Measurements from ENCODE around the gene OAF. TPM values are rescaled to one million over a fixed set of nuclear protein-coding genes. Genes with fewer than 3 reads are reported as not detected.
"Not testable (repeated sequence)": the region's sequence is repeated elsewhere in the genome, so short reads cannot be mapped to it uniquely, and the experiment has no call there.

Gene OAF
- total and polyA plus RNA-seq, 4 donors: 15.0 to 151 (median 82.0) TPM

GRCh38 chr11:120248551-120249278, 37.9 kb downstream of the OAF start:
- no peak overlapping the region for H3K4me3 ChIP-seq (ENCODE audit: low read depth in 1 of 3, low read length in 3 of 3)
- H3K27me3 ChIP-seq (ENCODE audit: control insufficient read depth in 4 of 4, insufficient read depth in 4 of 4, low read length in 3 of 4): peaks cover 0 to 2% (median 0%) of the 10 kb centered on the region in 4 donors
- 68% methylated on average over 9 of the region's 9 CpGs for WGBS
- DNase-seq (ENCODE audit: low spot score): no peak
- H3K9me3 ChIP-seq (ENCODE audit: control insufficient read depth in 4 of 4, low read length in 3 of 4): no peaks in the 10 kb centered on the region
- no peaks in the 10 kb centered on the region for H3K36me3 ChIP-seq (ENCODE audit: control insufficient read depth in 4 of 4, insufficient read depth in 3 of 4, low read depth in 1 of 4, low read length in 3 of 4)
- no peak overlapping the region for H3K9ac ChIP-seq (ENCODE audit: low read depth in 1 of 2, low read length in 2 of 2)
- TF ChIP-seq TAF1 (conservative IDR thresholded peaks at IDR 0.05) (no peak), YY1 (IDR thresholded peaks at IDR 0.05) (no peak), EGR1 (IDR thresholded peaks at IDR 0.05; ENCODE audit: low read depth in 2 of 2) (no peak)
- no peak overlapping the region for H3K27ac ChIP-seq (ENCODE audit: low read depth in 1 of 2, low read length in 2 of 2)
- H3K4me1 ChIP-seq (ENCODE audit: control insufficient read depth in 4 of 4, insufficient read depth in 4 of 4, low read length in 3 of 4): no peaks in the 10 kb centered on the region

DNA sequence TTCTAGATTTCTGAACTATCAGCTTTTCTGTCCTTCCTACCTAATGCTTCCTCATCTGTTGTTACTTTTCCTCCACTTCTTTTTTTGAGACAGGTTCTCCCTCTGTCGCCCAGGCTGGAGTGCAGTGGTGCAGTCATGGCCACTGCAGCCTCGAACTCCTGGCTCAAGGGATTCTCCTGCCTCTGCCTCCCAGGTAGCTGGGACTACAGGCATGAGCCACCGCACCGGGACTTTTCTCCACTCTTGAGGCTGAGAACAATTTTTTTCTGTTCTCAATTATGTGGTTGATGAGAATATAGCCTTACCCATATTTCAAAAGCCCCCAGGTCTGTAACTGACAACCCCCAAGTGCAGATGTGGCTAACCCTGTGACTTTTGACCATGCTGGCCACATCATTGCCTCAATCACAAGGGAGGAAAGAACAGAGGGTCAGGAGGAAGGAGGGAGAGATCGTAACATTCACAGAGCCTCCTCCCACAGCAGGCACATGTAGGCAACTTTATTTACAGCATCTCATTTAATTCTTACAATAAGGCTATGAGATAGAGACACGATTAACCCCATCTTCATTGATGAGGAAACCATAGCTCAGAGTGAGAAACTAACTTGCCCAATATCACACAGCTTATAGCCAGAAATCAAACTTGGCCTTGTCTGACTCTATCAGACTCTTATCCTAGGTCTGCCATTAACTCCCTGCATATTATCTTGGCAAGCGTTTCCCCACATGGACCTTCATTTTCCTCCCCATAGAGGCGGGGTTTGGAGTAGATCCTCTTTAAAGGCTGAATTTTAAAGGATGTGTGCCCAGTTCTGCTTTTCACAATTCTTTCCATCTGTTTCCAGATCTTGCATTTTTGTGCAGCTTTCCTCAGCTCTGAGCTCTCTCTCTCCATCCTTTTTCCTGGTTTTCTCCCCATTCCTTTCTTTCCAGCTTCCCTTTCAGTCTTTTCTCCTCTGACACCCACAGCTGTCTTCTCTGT, 38.7 kb downstream of the OAF start:
- H3K27me3 ChIP-seq (ENCODE audit: control insufficient read depth in 4 of 4, insufficient read depth in 4 of 4, low read length in 3 of 4): peaks cover 0 to 2% (median under 1%) of the 10 kb centered on the region in 4 donors
- DNase-seq (ENCODE audit: low spot score): no peak
- H3K9ac ChIP-seq (ENCODE audit: low read depth in 1 of 2, low read length in 2 of 2): no peak overlapping the region
- H3K9me3 ChIP-seq (ENCODE audit: control insufficient read depth in 4 of 4, low read length in 3 of 4): no peaks in the 10 kb centered on the region
- 80% methylated on average over 8 of the region's 8 CpGs for WGBS
- H3K4me3 ChIP-seq (ENCODE audit: low read depth in 1 of 3, low read length in 3 of 3): no peak overlapping the region
- H3K4me1 ChIP-seq (ENCODE audit: control insufficient read depth in 4 of 4, insufficient read depth in 4 of 4, low read length in 3 of 4): no peaks in the 10 kb centered on the region
- no peaks in the 10 kb centered on the region for H3K36me3 ChIP-seq (ENCODE audit: control insufficient read depth in 4 of 4, insufficient read depth in 3 of 4, low read depth in 1 of 4, low read length in 3 of 4)
- no peak overlapping the region for H3K27ac ChIP-seq (ENCODE audit: low read depth in 1 of 2, low read length in 2 of 2)
- TF ChIP-seq FOXA2 (IDR thresholded peaks at IDR 0.05) (no peak), NR2F2 (IDR thresholded peaks at IDR 0.05) (no peak), GABPA (IDR thresholded peaks at IDR 0.05 in 1 of 2, conservative IDR thresholded peaks at IDR 0.05 in 1 of 2) (no peak), TAF1 (conservative IDR thresholded peaks at IDR 0.05) (no peak), HNF4G (IDR thresholded peaks at IDR 0.05) (no peak), EGR1 (IDR thresholded peaks at IDR 0.05; ENCODE audit: low read depth in 2 of 2) (no peak), FOXA1 (IDR thresholded peaks at IDR 0.05) (no peak), HNF4A (conservative IDR thresholded peaks at IDR 0.05) (no peak), YY1 (IDR thresholded peaks at IDR 0.05) (no peak), MAX (IDR thresholded peaks at IDR 0.05) (no peak), RAD21 (IDR thresholded peaks at IDR 0.05) (no peak), ATF3 (IDR thresholded peaks at IDR 0.05) (no peak), SP1 (IDR thresholded peaks at IDR 0.05) (no peak), JUND (IDR thresholded peaks at IDR 0.05) (no peak), ZBTB33 (IDR thresholded peaks at IDR 0.05) (no peak)
- TF ChIP-seq, protein P1, sequence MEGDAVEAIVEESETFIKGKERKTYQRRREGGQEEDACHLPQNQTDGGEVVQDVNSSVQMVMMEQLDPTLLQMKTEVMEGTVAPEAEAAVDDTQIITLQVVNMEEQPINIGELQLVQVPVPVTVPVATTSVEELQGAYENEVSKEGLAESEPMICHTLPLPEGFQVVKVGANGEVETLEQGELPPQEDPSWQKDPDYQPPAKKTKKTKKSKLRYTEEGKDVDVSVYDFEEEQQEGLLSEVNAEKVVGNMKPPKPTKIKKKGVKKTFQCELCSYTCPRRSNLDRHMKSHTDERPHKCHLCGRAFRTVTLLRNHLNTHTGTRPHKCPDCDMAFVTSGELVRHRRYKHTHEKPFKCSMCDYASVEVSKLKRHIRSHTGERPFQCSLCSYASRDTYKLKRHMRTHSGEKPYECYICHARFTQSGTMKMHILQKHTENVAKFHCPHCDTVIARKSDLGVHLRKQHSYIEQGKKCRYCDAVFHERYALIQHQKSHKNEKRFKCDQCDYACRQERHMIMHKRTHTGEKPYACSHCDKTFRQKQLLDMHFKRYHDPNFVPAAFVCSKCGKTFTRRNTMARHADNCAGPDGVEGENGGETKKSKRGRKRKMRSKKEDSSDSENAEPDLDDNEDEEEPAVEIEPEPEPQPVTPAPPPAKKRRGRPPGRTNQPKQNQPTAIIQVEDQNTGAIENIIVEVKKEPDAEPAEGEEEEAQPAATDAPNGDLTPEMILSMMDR (IDR thresholded peaks at IDR 0.05; ENCODE audit: low read depth, low read length, missing input control): no peak
- TF ChIP-seq, protein P2, sequence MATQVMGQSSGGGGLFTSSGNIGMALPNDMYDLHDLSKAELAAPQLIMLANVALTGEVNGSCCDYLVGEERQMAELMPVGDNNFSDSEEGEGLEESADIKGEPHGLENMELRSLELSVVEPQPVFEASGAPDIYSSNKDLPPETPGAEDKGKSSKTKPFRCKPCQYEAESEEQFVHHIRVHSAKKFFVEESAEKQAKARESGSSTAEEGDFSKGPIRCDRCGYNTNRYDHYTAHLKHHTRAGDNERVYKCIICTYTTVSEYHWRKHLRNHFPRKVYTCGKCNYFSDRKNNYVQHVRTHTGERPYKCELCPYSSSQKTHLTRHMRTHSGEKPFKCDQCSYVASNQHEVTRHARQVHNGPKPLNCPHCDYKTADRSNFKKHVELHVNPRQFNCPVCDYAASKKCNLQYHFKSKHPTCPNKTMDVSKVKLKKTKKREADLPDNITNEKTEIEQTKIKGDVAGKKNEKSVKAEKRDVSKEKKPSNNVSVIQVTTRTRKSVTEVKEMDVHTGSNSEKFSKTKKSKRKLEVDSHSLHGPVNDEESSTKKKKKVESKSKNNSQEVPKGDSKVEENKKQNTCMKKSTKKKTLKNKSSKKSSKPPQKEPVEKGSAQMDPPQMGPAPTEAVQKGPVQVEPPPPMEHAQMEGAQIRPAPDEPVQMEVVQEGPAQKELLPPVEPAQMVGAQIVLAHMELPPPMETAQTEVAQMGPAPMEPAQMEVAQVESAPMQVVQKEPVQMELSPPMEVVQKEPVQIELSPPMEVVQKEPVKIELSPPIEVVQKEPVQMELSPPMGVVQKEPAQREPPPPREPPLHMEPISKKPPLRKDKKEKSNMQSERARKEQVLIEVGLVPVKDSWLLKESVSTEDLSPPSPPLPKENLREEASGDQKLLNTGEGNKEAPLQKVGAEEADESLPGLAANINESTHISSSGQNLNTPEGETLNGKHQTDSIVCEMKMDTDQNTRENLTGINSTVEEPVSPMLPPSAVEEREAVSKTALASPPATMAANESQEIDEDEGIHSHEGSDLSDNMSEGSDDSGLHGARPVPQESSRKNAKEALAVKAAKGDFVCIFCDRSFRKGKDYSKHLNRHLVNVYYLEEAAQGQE (IDR thresholded peaks at IDR 0.05): no peak

DNA sequence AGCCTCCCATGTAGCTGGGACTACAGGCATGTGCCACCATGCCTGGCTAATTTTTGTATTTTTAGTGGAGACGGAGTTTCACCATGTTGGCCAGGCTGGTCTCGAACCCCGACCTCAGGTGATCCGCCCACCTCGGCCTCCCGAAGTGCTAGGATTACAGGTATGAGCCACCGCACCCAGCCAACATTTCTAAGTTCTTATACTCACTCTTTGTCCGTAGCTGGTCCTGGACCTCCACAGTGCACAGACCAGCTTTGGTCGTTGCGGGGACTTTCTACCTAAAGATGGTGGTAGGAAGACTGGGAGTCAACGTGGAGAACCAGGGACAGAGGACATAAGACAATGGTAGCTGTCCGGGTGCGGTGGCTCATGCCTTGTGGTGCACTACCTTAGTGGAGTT, 42.5 kb downstream of the OAF start:
- H3K9ac ChIP-seq (ENCODE audit: low read depth in 1 of 2, low read length in 2 of 2); H3K4me1 ChIP-seq (ENCODE audit: control insufficient read depth in 4 of 4, insufficient read depth in 4 of 4, low read length in 3 of 4); H3K4me3 ChIP-seq (ENCODE audit: low read depth in 1 of 3, low read length in 3 of 3); H3K27me3 ChIP-seq (ENCODE audit: control insufficient read depth in 4 of 4, insufficient read depth in 4 of 4, low read length in 3 of 4); H3K27ac ChIP-seq (ENCODE audit: low read depth in 1 of 2, low read length in 2 of 2); H3K36me3 ChIP-seq (ENCODE audit: control insufficient read depth in 4 of 4, insufficient read depth in 3 of 4, low read depth in 1 of 4, low read length in 3 of 4); H3K9me3 ChIP-seq (ENCODE audit: control insufficient read depth in 4 of 4, low read length in 3 of 4); DNase-seq (ENCODE audit: low spot score): not testable (repeated sequence)
- WGBS: 91% methylated on average over 13 of the region's 13 CpGs
